ENCODE data around the gene NRG2. TPM values are rescaled to one million over a fixed set of nuclear protein-coding genes. Genes with fewer than 3 reads are reported as not detected.

Gene NRG2
- total and polyA plus RNA-seq, 2 of the 4 experiments (the other 2 are of a cell fraction), result 0.18 TPM; not detected in 1

GRCh38 chr5:139848508-139849100 is 194.5 kb downstream of the NRG2 start:
- H3K4me1 ChIP-seq (ENCODE audit: control insufficient read depth, insufficient read depth, low read length), result no peaks in the 10 kb centered on the region
- no peak overlapping the region for H2AK9ac ChIP-seq (replicated peaks; ENCODE audit: low read depth, low read length, poor library complexity)
- CTCF ChIA-PET, result no interaction called here
- peak overlapping the region; percentile 32 for H2AFZ ChIP-seq (replicated peaks; ENCODE audit: low read length, poor library complexity)
- H3K4ac ChIP-seq (ENCODE audit: low read depth, low read length), result no peak overlapping the region
- H2BK120ac ChIP-seq (ENCODE audit: low read depth, low read length), result no peak overlapping the region
- no peaks in the 10 kb centered on the region for H3K36me3 ChIP-seq (ENCODE audit: control insufficient read depth, insufficient read depth, low read length)
- no peak overlapping the region for H2BK20ac ChIP-seq (ENCODE audit: low read depth, low read length)
- no peak overlapping the region for H4K5ac ChIP-seq (ENCODE audit: low read depth, low read length)
- H3K79me1 ChIP-seq (ENCODE audit: low read depth in 1 of 2, low read length in 2 of 2), result no peaks in the 10 kb centered on the region
- H3K9me3 ChIP-seq (ENCODE audit: control insufficient read depth, insufficient read depth, low read length), result no peaks in the 10 kb centered on the region
- H3K27me3 ChIP-seq (ENCODE audit: control insufficient read depth, insufficient read depth, low read length), result peaks cover 54% of the 10 kb centered on the region
- no peak overlapping the region for H2AK5ac ChIP-seq (ENCODE audit: low read depth, low read length)
- no peak overlapping the region for H3K23ac ChIP-seq (ENCODE audit: low read depth, low read length)
- H3K4me2 ChIP-seq (ENCODE audit: low read depth, low read length), result no peak overlapping the region
- no peak overlapping the region; the same call in 1 of the 2 replicates for H3K4me3 ChIP-seq (ENCODE audit: insufficient read depth, low read depth, low read length)
- TF ChIP-seq FOS (IDR thresholded peaks at IDR 0.05; ENCODE audit: low read depth, low read length), result no peak
- no peak for TF ChIP-seq RCOR1 (IDR thresholded peaks at IDR 0.05; ENCODE audit: insufficient replicate concordance, low read length)
- no peak for TF ChIP-seq USF2 (IDR thresholded peaks at IDR 0.05; ENCODE audit: low read depth, low read length)
- TF ChIP-seq MXI1 (IDR thresholded peaks at IDR 0.05; ENCODE audit: borderline replicate concordance, low read depth, low read length), result no peak
- no peak for TF ChIP-seq BHLHE40 (IDR thresholded peaks at IDR 0.05; ENCODE audit: low read depth, low read length)
- TF ChIP-seq CEBPB (IDR thresholded peaks at IDR 0.05; ENCODE audit: low read depth, low read length), result no peak
- no peak for TF ChIP-seq SMC3 (IDR thresholded peaks at IDR 0.05; ENCODE audit: low read depth, low read length)
- no TSS peak for BruUV-seq (replicated peaks)
- dilution Hi-C loops (cut with HindIII; ENCODE audit: low sequenced_read_pairs, unreplicated experiment) (no loop called here), intact Hi-C loops (cut with micrococcal nuclease) (loop anchor here (10.0 kb wide), 1 partner anchor 214 kb away; no protein-coding TSS in a partner anchor), in situ Hi-C loops (cut with MboI; ENCODE audit: low sequenced_read_pairs) (no loop called here)
- no peak for DNase-seq
- no peaks in the 10 kb centered on the region; the same call in 1 of the 2 replicates for H4K20me1 ChIP-seq (ENCODE audit: insufficient read depth, low read length)
- H3K56ac ChIP-seq (ENCODE audit: extremely low read depth, insufficient read depth, low read length), result no peak overlapping the region
- POLR2A ChIA-PET (ENCODE audit: unreplicated experiment), result no interaction called here
- ATAC-seq (ENCODE audit: low read depth), result no peak
- H3K9me1 ChIP-seq (ENCODE audit: insufficient read depth, low read length), result no peaks in the 10 kb centered on the region
- H3K9ac ChIP-seq (ENCODE audit: low read depth, low read length), result no peak overlapping the region
- H3K18ac ChIP-seq (ENCODE audit: low read depth, low read length), result no peak overlapping the region
- 46% methylated on average over 7 of the region's 43 CpGs; no CpG with 5 or more reads in 1 of the 2 experiments for WGBS, 2 experiments (ENCODE audit: extremely low coverage in 2 of 2, insufficient read length in 1 of 2)
- H4K91ac ChIP-seq (ENCODE audit: insufficient read depth, low read depth, low read length), result no peak overlapping the region
- no peak overlapping the region for H2BK5ac ChIP-seq (ENCODE audit: low read depth, low read length, poor library complexity, severe bottlenecking)
- no peak overlapping the region for H2BK15ac ChIP-seq (ENCODE audit: low read depth, low read length)
- H3K27ac ChIP-seq (ENCODE audit: insufficient read depth, low read length), result no peak overlapping the region
- no peak overlapping the region for H4K8ac ChIP-seq (ENCODE audit: low read depth in 2 of 2, low read length in 2 of 2)
- H3K14ac ChIP-seq (replicated peaks; ENCODE audit: low read depth, low read length), result no peak overlapping the region

Data from IMR-90 (cell line).